ENCODE measurements around the gene CCDC73. TPM values are rescaled to one million over a fixed set of nuclear protein-coding genes. Genes with fewer than 3 reads are reported as not detected.
"Not testable (repeated sequence)": the region's sequence is repeated elsewhere in the genome, so short reads cannot be mapped to it uniquely, and the experiment has no call there.

The CCDC73 gene
- total RNA-seq, 2 experiments from 2014 or later = not detected

GRCh38 chr11:32758291-32758690, 36.2 kb downstream of the CCDC73 start:
- Mint-ChIP-seq H3K4me1 (ENCODE audit: low read depth) (no peaks in the 10 kb centered on the region), H3K4me3 (no peak overlapping the region), H3K36me3 (ENCODE audit: low read depth) (no peaks in the 10 kb centered on the region), H3K27me3 (ENCODE audit: low read depth) (peaks cover 7% of the 10 kb centered on the region), H3K27ac (no peak overlapping the region), H3K9me3 (ENCODE audit: insufficient read depth) (no peaks in the 10 kb centered on the region)
- no peak for DNase-seq
- ATAC-seq = no peak
- ChIA-PET CTCF (no interaction called here), POLR2A (no interaction called here)

GRCh38 chr11:32753181-32753580, 41.3 kb downstream of the CCDC73 start:
- H3K4me3 Mint-ChIP-seq; H3K9me3 Mint-ChIP-seq (ENCODE audit: insufficient read depth); H3K27me3 Mint-ChIP-seq (ENCODE audit: low read depth); DNase-seq; H3K4me1 Mint-ChIP-seq (ENCODE audit: low read depth); ATAC-seq; H3K36me3 Mint-ChIP-seq (ENCODE audit: low read depth); POLR2A ChIA-PET; H3K27ac Mint-ChIP-seq: not testable (repeated sequence)
- CTCF ChIA-PET = interaction anchor here (2.3 kb wide), 1 partner anchor 40 kb away, joined by 8 read pairs; no protein-coding TSS in a partner anchor

- H3K27me3 Mint-ChIP-seq (ENCODE audit: low read depth) = peaks cover 6% of the 10 kb centered on the region
- H3K36me3 Mint-ChIP-seq (ENCODE audit: low read depth) = no peaks in the 10 kb centered on the region
- no peaks in the 10 kb centered on the region for H3K9me3 Mint-ChIP-seq (ENCODE audit: insufficient read depth)
- H3K4me1 Mint-ChIP-seq (ENCODE audit: low read depth) = no peaks in the 10 kb centered on the region
- no peak for ATAC-seq
- no peak for DNase-seq
- H3K27ac Mint-ChIP-seq = no peak overlapping the region
- CTCF ChIA-PET = interaction anchor here (2.3 kb wide), 1 partner anchor 41 kb away, joined by 8 read pairs; no protein-coding TSS in a partner anchor
- POLR2A ChIA-PET = no interaction called here
- H3K4me3 Mint-ChIP-seq = no peak overlapping the region
Measured at GRCh38 chr11:32752001-32752400, 42.5 kb downstream of the CCDC73 start.

GRCh38 chr11:32751381-32751780, 43.1 kb downstream of the CCDC73 start:
- Mint-ChIP-seq H3K36me3 (ENCODE audit: low read depth) (no peaks in the 10 kb centered on the region), H3K27me3 (ENCODE audit: low read depth) (peaks cover 6% of the 10 kb centered on the region), H3K4me3 (no peak overlapping the region), H3K4me1 (ENCODE audit: low read depth) (no peaks in the 10 kb centered on the region), H3K9me3 (ENCODE audit: insufficient read depth) (no peaks in the 10 kb centered on the region), H3K27ac (no peak overlapping the region)
- POLR2A ChIA-PET = no interaction called here
- no peak for DNase-seq
- CTCF ChIA-PET = no interaction called here
- ATAC-seq = no peak

GRCh38 chr11:32729976-32730375, 64.5 kb downstream of the CCDC73 start:
- CTCF ChIA-PET = no interaction called here
- ATAC-seq (no peak), DNase-seq (no peak)
- no peak overlapping the region for H3K27ac Mint-ChIP-seq
- no peaks in the 10 kb centered on the region for H3K36me3 Mint-ChIP-seq (ENCODE audit: low read depth)
- no peak overlapping the region for H3K4me3 Mint-ChIP-seq
- H3K9me3 Mint-ChIP-seq (ENCODE audit: insufficient read depth) = no peaks in the 10 kb centered on the region
- no peaks in the 10 kb centered on the region for H3K4me1 Mint-ChIP-seq (ENCODE audit: low read depth)
- H3K27me3 Mint-ChIP-seq (ENCODE audit: low read depth) = peaks cover 10% of the 10 kb centered on the region
- POLR2A ChIA-PET = no interaction called here

- no peaks in the 10 kb centered on the region for H3K36me3 Mint-ChIP-seq (ENCODE audit: low read depth)
- no peak for ATAC-seq
- H3K27ac Mint-ChIP-seq = no peak overlapping the region
- no peaks in the 10 kb centered on the region for H3K4me1 Mint-ChIP-seq (ENCODE audit: low read depth)
- ChIA-PET POLR2A (no interaction called here), CTCF (no interaction called here)
- DNase-seq = no peak
- H3K27me3 Mint-ChIP-seq (ENCODE audit: low read depth) = peaks cover 15% of the 10 kb centered on the region
- no peak overlapping the region for H3K4me3 Mint-ChIP-seq
- no peaks in the 10 kb centered on the region for H3K9me3 Mint-ChIP-seq (ENCODE audit: insufficient read depth)
Measured at GRCh38 chr11:32723332-32723731, 71.1 kb downstream of the CCDC73 start.

- ChIA-PET CTCF (no interaction called here), POLR2A (no interaction called here)
- no peak for ATAC-seq
- Mint-ChIP-seq H3K36me3 (ENCODE audit: low read depth) (no peaks in the 10 kb centered on the region), H3K27ac (no peak overlapping the region), H3K27me3 (ENCODE audit: low read depth) (peaks cover 15% of the 10 kb centered on the region), H3K9me3 (ENCODE audit: insufficient read depth) (no peaks in the 10 kb centered on the region), H3K4me1 (ENCODE audit: low read depth) (no peaks in the 10 kb centered on the region), H3K4me3 (no peak overlapping the region)
- no peak for DNase-seq
Measured at GRCh38 chr11:32722255-32722654, 72.2 kb downstream of the CCDC73 start.

GRCh38 chr11:32713496-32713895, 81.0 kb downstream of the CCDC73 start:
- DNase-seq (no peak), ATAC-seq (no peak)
- ChIA-PET CTCF (interaction anchor here (0.8 to 1.1 kb wide), 2 partner anchors 78 to 83 kb away, joined by 3 read pairs; no protein-coding TSS in a partner anchor), POLR2A (no interaction called here)
- H3K27me3 Mint-ChIP-seq (ENCODE audit: low read depth) = peaks cover 20% of the 10 kb centered on the region
- H3K4me1 Mint-ChIP-seq (ENCODE audit: low read depth) = no peaks in the 10 kb centered on the region
- H3K4me3 Mint-ChIP-seq = no peak overlapping the region
- no peaks in the 10 kb centered on the region for H3K36me3 Mint-ChIP-seq (ENCODE audit: low read depth)
- no peak overlapping the region for H3K27ac Mint-ChIP-seq
- H3K9me3 Mint-ChIP-seq (ENCODE audit: insufficient read depth) = no peaks in the 10 kb centered on the region

GRCh38 chr11:32708978-32709377, 85.5 kb downstream of the CCDC73 start:
- H3K4me3 Mint-ChIP-seq; ATAC-seq; H3K27ac Mint-ChIP-seq; H3K36me3 Mint-ChIP-seq (ENCODE audit: low read depth); H3K9me3 Mint-ChIP-seq (ENCODE audit: insufficient read depth); H3K27me3 Mint-ChIP-seq (ENCODE audit: low read depth); H3K4me1 Mint-ChIP-seq (ENCODE audit: low read depth); DNase-seq; POLR2A ChIA-PET; CTCF ChIA-PET: not testable (repeated sequence)

GRCh38 chr11:32706985-32707741, 87.3 kb downstream of the CCDC73 start:
- ChIA-PET POLR2A (no interaction called here), CTCF (no interaction called here)
- H3K36me3 Mint-ChIP-seq (ENCODE audit: low read depth) = no peaks in the 10 kb centered on the region
- no peaks in the 10 kb centered on the region for H3K4me1 Mint-ChIP-seq (ENCODE audit: low read depth)
- peaks cover 5% of the 10 kb centered on the region for H3K27me3 Mint-ChIP-seq (ENCODE audit: low read depth)
- ATAC-seq = no peak
- no peak overlapping the region for H3K27ac Mint-ChIP-seq
- peaks cover 6% of the 10 kb centered on the region for H3K9me3 Mint-ChIP-seq (ENCODE audit: insufficient read depth)
- no peak for DNase-seq
- H3K4me3 Mint-ChIP-seq = no peak overlapping the region

- H3K36me3 Mint-ChIP-seq (ENCODE audit: low read depth) = no peaks in the 10 kb centered on the region
- H3K4me1 Mint-ChIP-seq (ENCODE audit: low read depth) = no peaks in the 10 kb centered on the region
- H3K27me3 Mint-ChIP-seq (ENCODE audit: low read depth) = peaks cover 7% of the 10 kb centered on the region
- peaks cover 6% of the 10 kb centered on the region for H3K9me3 Mint-ChIP-seq (ENCODE audit: insufficient read depth)
- POLR2A ChIA-PET = no interaction called here
- no peak for DNase-seq
- H3K4me3 Mint-ChIP-seq = no peak overlapping the region
- CTCF ChIA-PET = interaction anchor here (1.4 kb wide), 1 partner anchor 9 kb away, joined by 4 read pairs; no protein-coding TSS in a partner anchor
- ATAC-seq = no peak
- H3K27ac Mint-ChIP-seq = no peak overlapping the region
Measured at GRCh38 chr11:32705309-32706033, 89.0 kb downstream of the CCDC73 start.

GRCh38 chr11:32704775-32705174, 89.7 kb downstream of the CCDC73 start:
- H3K4me3 Mint-ChIP-seq = no peak overlapping the region
- no peak for DNase-seq
- no peaks in the 10 kb centered on the region for H3K36me3 Mint-ChIP-seq (ENCODE audit: low read depth)
- H3K27ac Mint-ChIP-seq = no peak overlapping the region
- no peaks in the 10 kb centered on the region for H3K4me1 Mint-ChIP-seq (ENCODE audit: low read depth)
- H3K27me3 Mint-ChIP-seq (ENCODE audit: low read depth) = peaks cover 7% of the 10 kb centered on the region
- ChIA-PET CTCF (interaction anchor here (1.4 kb wide), 1 partner anchor 10 kb away, joined by 4 read pairs; no protein-coding TSS in a partner anchor), POLR2A (no interaction called here)
- ATAC-seq = no peak
- peaks cover 6% of the 10 kb centered on the region for H3K9me3 Mint-ChIP-seq (ENCODE audit: insufficient read depth)
